GM12874 (cell line): Measurements from ENCODE around the gene TTI1.

Experiments
- TF ChIP-seq, protein P1 (sequence below): IDR thresholded peaks from 2 replicates; pipeline ENCODE4 v1.5.1; 2011; ENCODE audit warnings: low read depth, mild to moderate bottlenecking, control low read depth, low read length, moderate library complexity; ENCODE audit not compliant: insufficient read depth

TTI1 gene

DNA sequence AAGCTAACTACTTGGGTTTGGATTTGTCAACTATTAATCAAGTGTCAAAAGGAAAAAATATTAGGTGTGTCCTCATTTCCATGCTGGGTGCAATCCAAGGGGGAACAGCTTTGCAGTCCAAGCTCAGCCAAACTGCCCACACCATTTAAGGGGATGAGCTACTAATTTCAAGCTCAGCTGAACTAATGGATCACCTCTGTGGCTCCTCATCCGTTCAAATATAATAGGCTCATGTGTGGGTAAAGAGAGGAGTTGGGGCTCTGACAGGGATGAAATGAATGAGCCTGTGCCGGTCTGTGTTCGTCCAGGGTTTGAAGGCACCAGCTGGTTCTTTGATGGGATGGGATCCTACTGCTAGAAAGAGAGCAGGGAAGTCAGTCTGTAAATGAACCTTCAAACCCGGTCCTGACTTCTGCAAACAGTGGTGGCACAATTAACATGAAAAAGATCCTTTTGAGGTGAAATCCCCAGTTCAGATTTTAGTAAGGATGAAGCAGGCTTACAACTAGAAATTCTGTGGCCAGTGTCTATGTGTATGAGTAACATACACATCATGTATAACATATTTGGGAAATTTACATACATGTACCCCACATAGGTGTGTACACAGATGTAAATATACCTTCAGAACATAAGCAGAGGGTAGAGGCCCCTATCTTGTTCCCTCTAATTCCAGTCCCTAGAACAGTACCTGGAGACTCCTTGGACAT is 41.9 kb downstream of the TTI1 start:
- TF ChIP-seq, protein P1, sequence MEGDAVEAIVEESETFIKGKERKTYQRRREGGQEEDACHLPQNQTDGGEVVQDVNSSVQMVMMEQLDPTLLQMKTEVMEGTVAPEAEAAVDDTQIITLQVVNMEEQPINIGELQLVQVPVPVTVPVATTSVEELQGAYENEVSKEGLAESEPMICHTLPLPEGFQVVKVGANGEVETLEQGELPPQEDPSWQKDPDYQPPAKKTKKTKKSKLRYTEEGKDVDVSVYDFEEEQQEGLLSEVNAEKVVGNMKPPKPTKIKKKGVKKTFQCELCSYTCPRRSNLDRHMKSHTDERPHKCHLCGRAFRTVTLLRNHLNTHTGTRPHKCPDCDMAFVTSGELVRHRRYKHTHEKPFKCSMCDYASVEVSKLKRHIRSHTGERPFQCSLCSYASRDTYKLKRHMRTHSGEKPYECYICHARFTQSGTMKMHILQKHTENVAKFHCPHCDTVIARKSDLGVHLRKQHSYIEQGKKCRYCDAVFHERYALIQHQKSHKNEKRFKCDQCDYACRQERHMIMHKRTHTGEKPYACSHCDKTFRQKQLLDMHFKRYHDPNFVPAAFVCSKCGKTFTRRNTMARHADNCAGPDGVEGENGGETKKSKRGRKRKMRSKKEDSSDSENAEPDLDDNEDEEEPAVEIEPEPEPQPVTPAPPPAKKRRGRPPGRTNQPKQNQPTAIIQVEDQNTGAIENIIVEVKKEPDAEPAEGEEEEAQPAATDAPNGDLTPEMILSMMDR, result no peak

DNA sequence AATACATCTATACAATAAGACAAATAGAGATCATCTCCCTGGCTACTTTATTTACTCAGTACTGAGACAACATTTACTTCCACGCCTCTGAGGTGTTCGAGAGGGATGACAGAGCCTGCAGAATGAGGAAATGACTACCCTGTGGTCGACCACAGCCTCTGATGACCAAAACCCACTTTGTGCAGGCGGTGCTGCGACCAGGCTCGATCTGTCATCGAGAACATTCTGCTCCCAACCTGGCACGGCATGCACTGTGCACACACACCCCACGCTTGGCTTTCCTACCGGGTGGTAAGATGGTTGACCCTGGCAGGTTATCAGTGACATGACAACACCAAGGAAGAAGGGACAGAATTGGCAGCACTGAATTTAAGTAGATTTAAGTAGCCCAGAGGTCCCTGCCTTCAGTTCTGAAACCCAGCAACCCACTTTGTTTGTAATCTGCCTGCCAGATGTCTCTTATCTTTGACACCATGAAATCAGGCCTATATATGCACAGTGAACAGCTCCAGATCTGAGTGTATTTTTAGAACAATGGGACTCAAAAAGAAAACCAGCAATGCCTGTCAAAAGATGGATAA is 42.6 kb downstream of the TTI1 start:
- TF ChIP-seq, protein P1, result no peak

DNA sequence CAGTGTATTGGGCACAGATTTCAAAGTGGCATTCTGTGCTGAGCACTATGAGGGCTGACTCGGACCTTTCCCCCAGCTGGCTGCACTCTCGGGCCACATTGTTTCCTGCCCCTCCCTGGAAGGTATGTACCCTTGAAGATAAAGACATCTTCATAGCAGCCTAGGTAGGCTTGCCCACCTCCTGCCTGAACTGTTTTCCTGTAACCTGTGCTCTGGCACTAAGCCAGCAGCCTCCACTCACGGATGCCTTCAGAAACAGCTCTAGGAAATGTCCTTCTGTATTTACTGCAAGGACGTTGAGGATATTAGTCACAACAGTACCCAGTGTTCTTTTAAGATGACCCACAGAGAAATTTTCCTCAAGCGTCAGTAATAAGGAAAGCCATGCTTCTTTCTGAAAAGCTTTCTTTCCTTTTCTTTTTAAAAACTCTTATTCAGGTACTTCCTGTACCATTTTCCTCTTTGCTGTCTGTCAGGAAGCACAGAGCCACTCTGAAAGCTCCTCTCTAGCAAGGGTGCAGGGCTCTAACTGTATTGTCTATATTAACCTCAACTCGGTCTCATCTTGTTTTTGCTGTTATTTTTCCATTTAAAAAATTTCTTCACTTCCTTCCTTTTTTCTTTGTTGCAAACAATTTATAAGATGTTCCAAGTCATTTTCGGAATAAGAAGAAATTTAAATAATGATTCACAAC is 43.5 kb downstream of the TTI1 start:
- TF ChIP-seq, protein P1, result no peak

DNA sequence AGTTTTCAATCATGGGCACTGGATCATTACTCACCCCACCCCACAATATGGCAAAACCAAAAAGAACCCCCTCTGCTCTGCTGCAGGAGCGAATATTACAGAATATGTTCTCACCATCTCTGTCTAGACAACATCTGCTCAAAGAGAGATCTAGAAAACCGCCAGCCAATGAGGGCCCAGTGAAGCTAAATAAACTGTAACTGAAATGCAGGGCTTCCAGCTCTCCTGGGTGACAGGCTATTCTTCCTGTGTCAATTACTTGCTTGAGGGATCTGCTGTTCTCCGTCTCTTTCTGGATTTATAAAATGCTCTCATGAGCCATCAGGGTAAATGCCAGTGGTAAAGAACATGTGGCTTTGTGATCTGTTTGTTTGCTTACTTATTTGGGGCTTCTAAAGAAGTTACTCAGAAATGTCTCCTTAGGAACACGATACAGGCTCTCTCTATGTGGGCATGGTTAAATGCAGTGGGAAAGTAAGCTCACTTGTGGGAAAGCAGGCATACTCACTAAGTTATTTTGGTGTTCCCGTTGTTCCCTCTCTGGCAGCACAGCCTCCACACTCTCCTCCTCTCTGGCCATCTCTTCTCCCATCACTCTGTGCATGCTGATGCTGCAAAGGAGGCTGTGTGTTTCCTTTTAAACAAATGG is 44.8 kb downstream of the TTI1 start:
- TF ChIP-seq, protein P1, result no peak

DNA sequence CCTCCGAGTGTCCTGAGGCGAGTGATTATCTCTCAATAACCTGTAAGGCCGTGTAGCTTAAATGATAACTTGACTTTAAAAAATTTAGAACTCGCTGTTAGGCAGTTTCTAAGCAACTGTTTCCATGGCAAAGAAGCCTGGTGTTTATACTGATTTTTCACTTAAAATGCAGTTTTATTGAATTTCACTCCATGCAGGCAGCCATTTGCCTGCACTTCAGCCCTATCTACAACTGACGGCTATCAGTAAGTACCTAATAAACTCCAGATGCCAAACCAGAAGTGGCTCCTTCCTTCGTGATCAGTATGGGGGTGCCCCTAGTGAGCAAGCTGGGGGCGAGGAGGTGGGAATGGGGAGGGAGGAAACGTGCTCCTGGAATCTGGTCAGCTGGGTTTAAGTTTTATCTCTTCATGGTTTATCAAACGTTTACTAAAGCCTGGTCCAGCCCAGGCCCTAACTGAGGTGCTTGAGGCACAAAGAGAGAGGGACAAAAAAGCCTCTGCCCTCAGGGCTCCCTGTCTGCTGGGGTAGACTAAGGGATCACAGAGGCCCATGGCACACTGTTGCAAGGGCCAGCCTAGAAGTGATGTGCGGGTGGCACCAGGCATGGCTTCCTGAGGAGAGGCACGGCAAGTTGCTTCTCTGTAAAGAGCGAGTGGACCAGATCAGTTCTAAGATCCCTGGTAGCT is 45.5 kb downstream of the TTI1 start:
- TF ChIP-seq, protein P1, result no peak

DNA sequence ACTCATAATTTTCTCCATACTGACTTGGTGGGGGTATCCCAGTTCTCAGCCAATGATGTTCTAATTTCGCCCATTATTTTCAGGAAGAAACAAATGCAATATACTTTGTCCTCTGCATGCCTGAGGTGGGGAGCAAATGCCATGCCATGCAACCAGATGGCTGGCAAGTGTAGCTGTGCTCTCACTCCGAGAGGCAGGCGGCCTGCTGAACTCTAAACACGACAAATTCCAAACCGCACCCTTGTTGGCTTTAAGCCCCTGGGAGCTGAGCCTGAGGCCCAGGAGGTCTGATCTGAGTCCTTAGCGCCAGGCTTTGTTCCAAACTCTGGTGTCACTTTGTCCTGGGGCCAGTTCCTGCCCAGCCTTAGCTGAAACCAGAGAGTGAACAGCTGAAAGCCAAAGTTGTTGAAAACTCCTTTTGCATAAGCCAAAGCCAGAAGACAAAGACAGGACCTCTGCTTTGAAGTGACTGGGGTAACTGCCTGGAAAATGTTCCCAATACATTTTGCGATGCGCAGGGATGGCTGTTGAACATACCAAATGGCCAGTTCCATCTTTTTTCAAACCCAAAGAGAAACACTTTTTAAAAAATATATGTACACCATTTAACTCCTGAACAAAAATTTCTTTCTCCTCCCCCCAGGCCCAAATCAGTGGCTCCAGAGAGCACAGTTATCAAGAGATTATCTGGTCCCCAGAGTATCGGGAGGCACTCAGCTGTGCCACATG is 46.2 kb downstream of the TTI1 start:
- TF ChIP-seq, protein P1, result no peak
